Tibial nerve (tissue), 4 donors: ENCODE measurements around the gene DHCR7. TPM values are rescaled to one million over a fixed set of nuclear protein-coding genes. Genes with fewer than 3 reads are reported as not detected.
A peak's percentile ranks its signal among the peaks of the same experiment; 100 is the strongest.

Source experiments
- DNase-seq, 2 donors: peaks; one replicate each; pipeline ENCODE4 v3.0.0-alpha.2; 2019; ENCODE audit warnings: low spot score in 2 of 2
- H3K27ac ChIP-seq, 4 donors: fragments of 200-600 bp; sonication (generic) in 3 of 4; one replicate each; pipeline ENCODE4 v1.5.1; 2017 to 2019; ENCODE audit warnings: mild to moderate bottlenecking in 1 of 4
- H3K27me3 ChIP-seq, 2 donors: fragments of 200-600 bp; sonication (generic) in 1 of 2; one replicate each; pipeline versions ENCODE4 v1.5.1 to v1.6.0; 2017 to 2019
- H3K36me3 ChIP-seq, 3 donors: fragments of 200-600 bp; sonication (generic); one replicate each; pipeline ENCODE4 v1.5.1; 2018 to 2019
- H3K4me1 ChIP-seq, 4 donors: fragments of 200-600 bp; sonication (generic) in 3 of 4; one replicate each; pipeline ENCODE4 v1.5.1; 2017 to 2019
- H3K4me3 ChIP-seq, 4 donors: fragments of 200-600 bp; sonication (generic) in 3 of 4; one replicate each; pipeline ENCODE4 v1.5.1; 2017 to 2019; ENCODE audit warnings: mild to moderate bottlenecking in 1 of 4, moderate library complexity in 1 of 4
- H3K9me3 ChIP-seq, 4 donors: fragments of 200-600 bp; sonication (generic) in 3 of 4; one replicate each; pipeline ENCODE4 v1.5.1; 2017 to 2019
- CTCF ChIP-seq, 5 experiments: fragments of 200-600 bp in 3 of 5; fragments of 450-650 bp in 2 of 5; sonication (generic) in 3 of 5; IDR thresholded peaks; one replicate each; pipeline ENCODE4 v1.5.1; 2016 to 2019; ENCODE audit warnings: antibody characterized with exemption in 5 of 5, mild to moderate bottlenecking in 3 of 5, moderate library complexity in 2 of 5
- EP300 ChIP-seq, 2 donors: sonication (generic); formaldehyde crosslinking; IDR thresholded peaks; one replicate each; pipeline ENCODE4 v1.6.1; 2017; ENCODE audit warnings: antibody characterized with exemption in 2 of 2, mild to moderate bottlenecking in 1 of 2
- POLR2A ChIP-seq, 2 donors: fragments of 450-650 bp; IDR thresholded peaks; one replicate each; pipeline ENCODE4 v1.6.1; 2017; ENCODE audit warnings: antibody characterized with exemption in 2 of 2, mild to moderate bottlenecking in 2 of 2, moderate library complexity in 2 of 2
- WGBS, 2 donors: methylation state at CpG; one replicate each; pipeline ENCODE4 v1.1.5; 2018; 5-methylcytosine and 5-hydroxymethylcytosine counted together
- total RNA-seq, 4 donors: library from RNA; depleted of rRNA; stranded (reverse); fragments of >200 nt; gene quantifications; one replicate each; pipeline ENCODE4 v1.1.0, GENCODE V29; 2016

The DHCR7 gene
- total RNA-seq, 4 donors from 2014 or later: 10.3 to 17.3 (median 14.8) TPM

- 72 to 76% methylated on average over 18 to 19 of the region's 19 CpGs for WGBS, 2 donors
- DNase-seq: peak in 1 of 2 donors; percentile 52
Measured at GRCh38 chr11:71433648-71434450, 14.3 kb downstream of the DHCR7 start.

GRCh38 chr11:71432761-71433647, 15.2 kb downstream of the DHCR7 start:
- TF ChIP-seq POLR2A (IDR thresholded peaks at IDR 0.05) (no peak), EP300 (IDR thresholded peaks at IDR 0.05) (no peak), CTCF (IDR thresholded peaks at IDR 0.05) (no peak)
- peaks cover 0 to 37% (median 0%) of the 10 kb centered on the region in 3 donors for H3K36me3 ChIP-seq
- no peaks in the 10 kb centered on the region for H3K9me3 ChIP-seq
- H3K4me3 ChIP-seq: no peak overlapping the region
- peak overlapping the region; percentile 11 to 80 (median 38) for H3K27ac ChIP-seq
- peaks cover 0 to 14% (median 0%) of the 10 kb centered on the region in 4 donors for H3K4me1 ChIP-seq
- 65 to 74% methylated on average over 7 of the region's 7 CpGs for WGBS, 2 donors
- no peak for DNase-seq
- no peaks in the 10 kb centered on the region for H3K27me3 ChIP-seq

More at GRCh38 chr11:71433648-71434450, 14.3 kb downstream of the DHCR7 start:
- no peak for TF ChIP-seq EP300 (IDR thresholded peaks at IDR 0.05)
- TF ChIP-seq POLR2A (IDR thresholded peaks at IDR 0.05): no peak
- no peak for TF ChIP-seq CTCF (IDR thresholded peaks at IDR 0.05)
- no peak overlapping the region for H3K4me3 ChIP-seq
- H3K9me3 ChIP-seq: no peaks in the 10 kb centered on the region
- H3K36me3 ChIP-seq: peaks cover 0 to 45% (median 0%) of the 10 kb centered on the region in 3 donors
- peak overlapping the region; percentile 31 to 80 (median 58) for H3K27ac ChIP-seq
- peaks cover 0 to 14% (median 0%) of the 10 kb centered on the region in 4 donors for H3K4me1 ChIP-seq
- no peaks in the 10 kb centered on the region for H3K27me3 ChIP-seq

GRCh38 chr11:71431271-71431670, 16.9 kb downstream of the DHCR7 start:
- no peak for DNase-seq
- no peak overlapping the region for H3K4me3 ChIP-seq
- peaks cover 0 to 19% (median 0%) of the 10 kb centered on the region in 3 donors for H3K36me3 ChIP-seq
- H3K27me3 ChIP-seq: no peaks in the 10 kb centered on the region
- TF ChIP-seq EP300 (IDR thresholded peaks at IDR 0.05) (no peak), POLR2A (IDR thresholded peaks at IDR 0.05) (no peak), CTCF (IDR thresholded peaks at IDR 0.05) (no peak)
- H3K27ac ChIP-seq: no peak overlapping the region
- peaks cover 0 to 14% (median 0%) of the 10 kb centered on the region in 4 donors for H3K4me1 ChIP-seq
- H3K9me3 ChIP-seq: no peaks in the 10 kb centered on the region
- WGBS, 2 donors: 66 to 67% methylated on average over 7 of the region's 7 CpGs

- no peak for DNase-seq
- 87 to 89% methylated on average over 5 to 7 of the region's 9 CpGs for WGBS, 2 donors
Measured at GRCh38 chr11:71430166-71430565, 18.0 kb downstream of the DHCR7 start.

More at GRCh38 chr11:71430166-71430565, 18.0 kb downstream of the DHCR7 start:
- peaks cover 0 to 14% (median 0%) of the 10 kb centered on the region in 4 donors for H3K4me1 ChIP-seq
- H3K27me3 ChIP-seq: no peaks in the 10 kb centered on the region
- H3K9me3 ChIP-seq: no peaks in the 10 kb centered on the region
- TF ChIP-seq EP300 (IDR thresholded peaks at IDR 0.05): no peak
- no peak for TF ChIP-seq CTCF (IDR thresholded peaks at IDR 0.05)
- no peak for TF ChIP-seq POLR2A (IDR thresholded peaks at IDR 0.05)
- H3K36me3 ChIP-seq: peaks cover 0 to 8% (median 0%) of the 10 kb centered on the region in 3 donors
- no peak overlapping the region for H3K27ac ChIP-seq
- H3K4me3 ChIP-seq: no peak overlapping the region
